HepG2 (cell line): ENCODE results near the gene RABGGTB. TPM values are rescaled to one million over a fixed set of nuclear protein-coding genes. Genes with fewer than 3 reads are reported as not detected.

ENCODE experiments used
- CC2D1A ChIP-seq: sonication (generic); formaldehyde crosslinking; IDR thresholded peaks from 2 replicates; pipeline ENCODE4 v1.8.1; 2023; ENCODE audit warnings: mild to moderate bottlenecking, missing genetic modification reagents
- CCDC6 ChIP-seq: sonication (generic); formaldehyde crosslinking; IDR thresholded peaks from 2 replicates; pipeline ENCODE4 v1.8.1; 2022; ENCODE audit warnings: mild to moderate bottlenecking, missing genetic modification reagents, moderate library complexity
- E2F5 ChIP-seq: sonication (generic); formaldehyde crosslinking; conservative IDR thresholded peaks from 2 replicates; pipeline ENCODE4 v1.4.0; 2020; ENCODE audit warnings: missing genetic modification reagents
- ETV6 ChIP-seq: sonication (generic); formaldehyde crosslinking; conservative IDR thresholded peaks from 2 replicates; pipeline ENCODE4 v1.4.0; 2020; ENCODE audit warnings: missing genetic modification reagents
- FOSL1 ChIP-seq: sonication (generic); formaldehyde crosslinking; IDR thresholded peaks from 2 replicates; pipeline ENCODE4 v1.9.0; 2021; ENCODE audit warnings: missing genetic modification reagents, borderline replicate concordance
- GLI4 ChIP-seq: sonication (generic); formaldehyde crosslinking; IDR thresholded peaks from 2 replicates; pipeline ENCODE4 v1.5.1; 2020; ENCODE audit warnings: missing genetic modification reagents, mild to moderate bottlenecking, moderate library complexity, borderline replicate concordance
- KDM6A ChIP-seq: IDR thresholded peaks from 2 replicates; pipeline ENCODE4 v1.6.1; 2016; ENCODE audit warnings: low read depth
- MAFG ChIP-seq: sonication (generic); formaldehyde crosslinking; IDR thresholded peaks from 2 replicates; pipeline ENCODE4 v1.5.1; 2020; ENCODE audit warnings: mild to moderate bottlenecking, missing genetic modification reagents
- MED1 ChIP-seq: sonication (generic); formaldehyde crosslinking; IDR thresholded peaks from 2 replicates; pipeline ENCODE4 v1.4.0; 2020; ENCODE audit warnings: missing genetic modification reagents
- MEF2D ChIP-seq: sonication (generic); formaldehyde crosslinking; IDR thresholded peaks from 2 replicates; pipeline ENCODE4 v1.5.1; 2020; ENCODE audit warnings: mild to moderate bottlenecking, missing genetic modification reagents
- MEIS1 ChIP-seq: sonication (generic); formaldehyde crosslinking; IDR thresholded peaks from 2 replicates; pipeline ENCODE4 v1.9.0; 2021; ENCODE audit warnings: mild to moderate bottlenecking, missing genetic modification reagents, moderate library complexity, borderline replicate concordance
- NR0B2 ChIP-seq: sonication (generic); formaldehyde crosslinking; IDR thresholded peaks from 2 replicates; pipeline ENCODE4 v1.4.0; 2020; ENCODE audit warnings: mild to moderate bottlenecking, missing genetic modification reagents
- NR2F6 ChIP-seq, 2 experiments: IDR thresholded peaks; 2 replicates each; pipeline ENCODE4 v1.6.1; 2016; ENCODE audit warnings: antibody characterized with exemption in 1 of 2, mild to moderate bottlenecking in 1 of 2
- RARG ChIP-seq: sonication (generic); formaldehyde crosslinking; IDR thresholded peaks from 2 replicates; pipeline ENCODE4 v1.4.0; 2020; ENCODE audit warnings: low read depth, mild to moderate bottlenecking, missing genetic modification reagents
- REXO4 ChIP-seq: sonication (generic); formaldehyde crosslinking; IDR thresholded peaks from 2 replicates; pipeline ENCODE4 v1.8.0; 2022; ENCODE audit warnings: missing genetic modification reagents, mild to moderate bottlenecking, borderline replicate concordance
- SMAD3 ChIP-seq: sonication (generic); formaldehyde crosslinking; IDR thresholded peaks from 2 replicates; pipeline ENCODE4 v1.4.0; 2020; ENCODE audit warnings: missing genetic modification reagents
- TEAD3 ChIP-seq: optimal IDR thresholded peaks from 2 replicates; pipeline ENCODE3; 2016; ENCODE audit warnings: borderline replicate concordance
- ZFP1 ChIP-seq: IDR thresholded peaks from 2 replicates; pipeline ENCODE4 v1.6.1; 2016
- ZFP90 ChIP-seq: sonication (generic); formaldehyde crosslinking; IDR thresholded peaks from 2 replicates; pipeline ENCODE4 v1.8.0; 2022; ENCODE audit warnings: missing genetic modification reagents, mild to moderate bottlenecking, inconsistent platforms, borderline replicate concordance
- ZNF280D ChIP-seq: sonication (generic); formaldehyde crosslinking; IDR thresholded peaks from 2 replicates; pipeline ENCODE4 v1.5.1; 2020; ENCODE audit warnings: mild to moderate bottlenecking, missing genetic modification reagents
- ZNF33A ChIP-seq: sonication (generic); formaldehyde crosslinking; IDR thresholded peaks from 2 replicates; pipeline ENCODE4 v1.5.1; 2020; ENCODE audit warnings: missing genetic modification reagents, mild to moderate bottlenecking, moderate library complexity, borderline replicate concordance
- ZNF546 ChIP-seq: sonication (generic); formaldehyde crosslinking; conservative IDR thresholded peaks from 2 replicates; pipeline ENCODE4 v1.8.1; 2023; ENCODE audit warnings: mild to moderate bottlenecking, missing genetic modification reagents
- ZNF567 ChIP-seq: sonication (generic); formaldehyde crosslinking; IDR thresholded peaks from 2 replicates; pipeline ENCODE4 v1.8.1; 2023; ENCODE audit warnings: mild to moderate bottlenecking, missing genetic modification reagents, borderline replicate concordance
- ZNF605 ChIP-seq: sonication (generic); formaldehyde crosslinking; IDR thresholded peaks from 2 replicates; pipeline ENCODE4 v1.8.0; 2022; ENCODE audit warnings: mild to moderate bottlenecking, missing genetic modification reagents
- ZNF792 ChIP-seq: IDR thresholded peaks from 2 replicates; pipeline ENCODE4 v1.6.1; 2016
- polyA plus RNA-seq, 8 experiments: library from polyadenylated mRNA; depleted of rRNA in 3 of 8; stranded (reverse) in 7 of 8; unstranded in 1 of 8; fragments of >200 nt; fragmentation: Illumina TruSeq in 4 of 8; extraction: Trizol in 4 of 8; gene quantifications; 2 replicates each; pipeline versions ENCODE4 v1.2.1 to v1.2.3, GENCODE V29; 2011 to 2016; ENCODE audit warnings: low read depth in 4 of 8, missing spikeins in 1 of 8, mixed read lengths in 1 of 8; ENCODE audit not compliant: insufficient read depth in 1 of 8
- total RNA-seq, 5 experiments: library from RNA; depleted of rRNA; stranded (reverse); fragments of >200 nt; fragmentation: Illumina TruSeq; extraction: Trizol; gene quantifications; 2 replicates each; pipeline ENCODE4 v1.2.3, GENCODE V29; 2016; ENCODE audit warnings: low read depth in 1 of 5

RABGGTB gene
- total and polyA plus RNA-seq, 2 of the 13 experiments (the other 11 are each of a cell fraction or from before 2014, with no cell fraction given): 185 to 290 TPM

- TF ChIP-seq KDM6A (CRISPR knock-in tag) (no peak), ZNF546 (CRISPR knock-in tag) (no peak), TEAD3 (CRISPR knock-in tag) (no peak), CCDC6 (no peak), SMAD3 (CRISPR knock-in tag) (peak; percentile 83; the same call in 1 of the 2 replicates), MED1 (CRISPR knock-in tag) (peak; percentile 71), ETV6 (CRISPR knock-in tag) (no peak), MEF2D (CRISPR knock-in tag) (no peak), ZNF567 (CRISPR knock-in tag) (0 out of 2 replicates have a peak, but pooled peaks have one; percentile 52), ZNF792 (no peak; the same call in none of the 2 replicates), ZFP90 (CRISPR knock-in tag) (no peak), RARG (CRISPR knock-in tag) (no peak), ZNF280D (CRISPR knock-in tag) (no peak), E2F5 (CRISPR knock-in tag) (no peak), REXO4 (no peak), CC2D1A (CRISPR knock-in tag) (no peak), ZNF605 (CRISPR knock-in tag) (peak; percentile 86), ZFP1 (CRISPR knock-in tag) (peak; percentile 62; the same call in 1 of the 2 replicates), NR2F6 (IDR thresholded peaks at IDR 0.05) (no peak), NR2F6 (CRISPR knock-in tag; IDR thresholded peaks at IDR 0.05) (no peak), GLI4 (CRISPR knock-in tag) (no peak), ZNF33A (CRISPR knock-in tag) (0 out of 2 replicates have a peak, but pooled peaks have one; percentile 49), MEIS1 (CRISPR knock-in tag) (peak; percentile 65; the same call in 1 of the 2 replicates), FOSL1 (no peak), MAFG (CRISPR knock-in tag) (no peak), NR0B2 (CRISPR knock-in tag) (no peak)
These were observed at the start of gene RABGGTB (continued) for GRCh38 chr1:75785983-75786853.
